Smooth muscle cell (in vitro differentiated cells): ENCODE data around the gene NUP210. TPM values are rescaled to one million over a fixed set of nuclear protein-coding genes. Genes with fewer than 3 reads are reported as not detected.

Experiments
- DNase-seq: peaks from one replicate; lab custom pipeline; 2025; ENCODE audit not compliant: unreplicated experiment; lab: John Stamatoyannopoulos, UW
- H2AFZ ChIP-seq: fragments of 200-600 bp; sonication (generic); 2 replicates; pipeline ENCODE4 v1.6.0; 2016; ENCODE audit warnings: antibody characterized with exemption, low read depth, mild to moderate bottlenecking
- H3F3A ChIP-seq: fragments of 200-600 bp; sonication (generic); 2 replicates; pipeline ENCODE4 v1.6.0; 2017; ENCODE audit warnings: antibody characterized with exemption, low read depth
- H3K27ac ChIP-seq: fragments of 200-600 bp; sonication (generic); 2 replicates; pipeline ENCODE4 v1.5.1; 2016; ENCODE audit warnings: low read depth, mild to moderate bottlenecking
- H3K27me3 ChIP-seq: fragments of 200-600 bp; sonication (generic); 2 replicates; pipeline ENCODE4 v1.6.1; 2016; ENCODE audit warnings: low read depth, mild to moderate bottlenecking
- H3K36me3 ChIP-seq: fragments of 200-600 bp; sonication (generic); 2 replicates; pipeline ENCODE4 v1.5.1; 2016; ENCODE audit warnings: low read depth
- H3K4me1 ChIP-seq: fragments of 200-600 bp; sonication (generic); 2 replicates; pipeline ENCODE4 v1.5.1; 2016; ENCODE audit warnings: low read depth
- H3K4me2 ChIP-seq: fragments of 200-600 bp; sonication (generic); 2 replicates; pipeline ENCODE4 v1.6.0; 2016; ENCODE audit warnings: mild to moderate bottlenecking
- H3K4me3 ChIP-seq: fragments of 200-600 bp; sonication (generic); 2 replicates; pipeline ENCODE4 v1.5.1; 2016; ENCODE audit warnings: mild to moderate bottlenecking
- H3K79me2 ChIP-seq: fragments of 200-600 bp; sonication (generic); 2 replicates; pipeline ENCODE4 v1.6.0; 2016; ENCODE audit warnings: low read depth, mild to moderate bottlenecking
- H3K9ac ChIP-seq: fragments of 200-600 bp; sonication (generic); 2 replicates; pipeline ENCODE4 v1.6.0; 2016; ENCODE audit warnings: low read depth
- H3K9me3 ChIP-seq: fragments of 200-600 bp; sonication (generic); replicated peaks from 2 replicates; pipeline ENCODE4 v1.5.1; 2016; ENCODE audit warnings: low read depth
- H4K20me1 ChIP-seq: fragments of 200-600 bp; sonication (generic); 2 replicates; pipeline ENCODE4 v1.6.0; 2016; ENCODE audit warnings: low read depth
- CTCF ChIP-seq: fragments of 200-600 bp; sonication (generic); IDR thresholded peaks from 2 replicates; pipeline ENCODE4 v1.5.1; 2017; ENCODE audit warnings: borderline replicate concordance, mild to moderate bottlenecking, antibody characterized with exemption; ENCODE audit not compliant: insufficient read depth, poor library complexity, severe bottlenecking
- WGBS: methylation state at CpG from one replicate; pipeline ENCODE4 v1.1.7; 2016; ENCODE audit warnings: low lambda C conversion rate; 5-methylcytosine and 5-hydroxymethylcytosine counted together
- polyA plus RNA-seq: library from polyadenylated mRNA; unstranded; fragments of >200 nt; fragmentation: Nextera tagmentation; extraction: Ambion mirVana; gene quantifications from 2 replicates; pipeline ENCODE4 v1.2.1, GENCODE V29; 2016
- small RNA-seq: library from RNA; depleted of rRNA; stranded (forward); fragments of <200 nt; gene quantifications from one replicate; pipeline ENCODE3, GENCODE V24; 2014
- total RNA-seq: library from RNA; depleted of rRNA; stranded (reverse); fragments of >200 nt; gene quantifications from 2 replicates; pipeline ENCODE4 v1.2.3, GENCODE V29; 2014

Gene NUP210
- total and polyA plus RNA-seq, 2 experiments from 2014 or later, result 0.35 to 1.5 TPM

GRCh38 chr3:13266651-13267362 lies 153.3 kb downstream of the NUP210 start:
- Histone ChIP-seq H4K20me1 (no peaks in the 10 kb centered on the region), H3K36me3 (no peaks in the 10 kb centered on the region), H3K4me3 (no peak overlapping the region), H3K27ac (no peak overlapping the region), H3K9ac (no peak overlapping the region), H2AFZ (no peak overlapping the region), H3K4me2 (no peak overlapping the region), H3K9me3 (peaks cover 2% of the 10 kb centered on the region), H3F3A (no peaks in the 10 kb centered on the region), H3K27me3 (no peaks in the 10 kb centered on the region), H3K79me2 (no peaks in the 10 kb centered on the region), H3K4me1 (no peaks in the 10 kb centered on the region)
- no peak for DNase-seq
- no peak for TF ChIP-seq CTCF
- 95% methylated on average over 14 of the region's 14 CpGs for WGBS

Small RNA genes within 50 kb of the gene (small RNA-seq; reads per million reads assigned to genes)
- gene AC027124.2, result not detected

Other genes starting within 250 kb of the NUP210 start
- 7.5 and 9.6 TPM in 2 replicates for gene HDAC11, start 60.0 kb upstream of the NUP210 start, total RNA-seq
- 14.8 and 20.2 TPM in 2 replicates for gene HDAC11, start 60.0 kb upstream of the NUP210 start, polyA plus RNA-seq
- gene FBLN2, start 128.8 kb upstream of the NUP210 start, total RNA-seq, result 159 and 178 TPM in 2 replicates
- 249 and 390 TPM in 2 replicates for gene FBLN2, start 128.8 kb upstream of the NUP210 start, polyA plus RNA-seq